ENCODE data around the gene SIRPA.

DNA sequence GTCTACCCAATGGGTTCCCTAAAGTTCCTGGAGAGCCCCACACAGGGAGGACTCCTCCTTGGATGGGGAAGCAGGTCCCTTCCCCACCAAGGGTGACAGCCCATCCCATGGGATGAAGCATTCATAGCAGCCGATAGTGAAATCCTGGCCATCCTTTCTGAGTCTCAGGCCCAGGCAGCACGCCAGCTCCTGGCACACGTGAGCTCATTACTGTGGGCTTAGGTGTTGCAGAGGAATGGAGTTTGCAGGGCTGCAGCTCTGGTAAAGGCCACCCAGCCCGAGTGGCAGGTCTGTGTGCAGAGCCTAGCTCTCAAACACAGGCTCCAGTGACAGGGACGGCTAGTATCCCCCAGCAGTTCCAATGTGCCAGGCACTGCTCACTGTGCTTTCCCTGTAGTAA lies 31.0 kb downstream of the SIRPA start:
- TF ChIP-seq, protein P1, sequence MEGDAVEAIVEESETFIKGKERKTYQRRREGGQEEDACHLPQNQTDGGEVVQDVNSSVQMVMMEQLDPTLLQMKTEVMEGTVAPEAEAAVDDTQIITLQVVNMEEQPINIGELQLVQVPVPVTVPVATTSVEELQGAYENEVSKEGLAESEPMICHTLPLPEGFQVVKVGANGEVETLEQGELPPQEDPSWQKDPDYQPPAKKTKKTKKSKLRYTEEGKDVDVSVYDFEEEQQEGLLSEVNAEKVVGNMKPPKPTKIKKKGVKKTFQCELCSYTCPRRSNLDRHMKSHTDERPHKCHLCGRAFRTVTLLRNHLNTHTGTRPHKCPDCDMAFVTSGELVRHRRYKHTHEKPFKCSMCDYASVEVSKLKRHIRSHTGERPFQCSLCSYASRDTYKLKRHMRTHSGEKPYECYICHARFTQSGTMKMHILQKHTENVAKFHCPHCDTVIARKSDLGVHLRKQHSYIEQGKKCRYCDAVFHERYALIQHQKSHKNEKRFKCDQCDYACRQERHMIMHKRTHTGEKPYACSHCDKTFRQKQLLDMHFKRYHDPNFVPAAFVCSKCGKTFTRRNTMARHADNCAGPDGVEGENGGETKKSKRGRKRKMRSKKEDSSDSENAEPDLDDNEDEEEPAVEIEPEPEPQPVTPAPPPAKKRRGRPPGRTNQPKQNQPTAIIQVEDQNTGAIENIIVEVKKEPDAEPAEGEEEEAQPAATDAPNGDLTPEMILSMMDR (IDR thresholded peaks at IDR 0.05) = no peak
- TF ChIP-seq FOXK1 (CRISPR knock-in tag; IDR thresholded peaks at IDR 0.05) (no peak), ZBTB21 (CRISPR knock-in tag; IDR thresholded peaks at IDR 0.05; ENCODE audit: borderline replicate concordance) (no peak), KAT7 (CRISPR knock-in tag; IDR thresholded peaks at IDR 0.05; ENCODE audit: borderline replicate concordance) (no peak), ZNF396 (CRISPR knock-in tag; IDR thresholded peaks at IDR 0.05; ENCODE audit: borderline replicate concordance) (no peak)
- TF ChIP-seq, protein P2, sequence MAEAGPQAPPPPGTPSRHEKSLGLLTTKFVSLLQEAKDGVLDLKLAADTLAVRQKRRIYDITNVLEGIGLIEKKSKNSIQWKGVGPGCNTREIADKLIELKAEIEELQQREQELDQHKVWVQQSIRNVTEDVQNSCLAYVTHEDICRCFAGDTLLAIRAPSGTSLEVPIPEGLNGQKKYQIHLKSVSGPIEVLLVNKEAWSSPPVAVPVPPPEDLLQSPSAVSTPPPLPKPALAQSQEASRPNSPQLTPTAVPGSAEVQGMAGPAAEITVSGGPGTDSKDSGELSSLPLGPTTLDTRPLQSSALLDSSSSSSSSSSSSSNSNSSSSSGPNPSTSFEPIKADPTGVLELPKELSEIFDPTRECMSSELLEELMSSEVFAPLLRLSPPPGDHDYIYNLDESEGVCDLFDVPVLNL (CRISPR knock-in tag; IDR thresholded peaks at IDR 0.05; ENCODE audit: borderline replicate concordance, low read depth) = no peak
- TF ChIP-seq, protein P3, sequence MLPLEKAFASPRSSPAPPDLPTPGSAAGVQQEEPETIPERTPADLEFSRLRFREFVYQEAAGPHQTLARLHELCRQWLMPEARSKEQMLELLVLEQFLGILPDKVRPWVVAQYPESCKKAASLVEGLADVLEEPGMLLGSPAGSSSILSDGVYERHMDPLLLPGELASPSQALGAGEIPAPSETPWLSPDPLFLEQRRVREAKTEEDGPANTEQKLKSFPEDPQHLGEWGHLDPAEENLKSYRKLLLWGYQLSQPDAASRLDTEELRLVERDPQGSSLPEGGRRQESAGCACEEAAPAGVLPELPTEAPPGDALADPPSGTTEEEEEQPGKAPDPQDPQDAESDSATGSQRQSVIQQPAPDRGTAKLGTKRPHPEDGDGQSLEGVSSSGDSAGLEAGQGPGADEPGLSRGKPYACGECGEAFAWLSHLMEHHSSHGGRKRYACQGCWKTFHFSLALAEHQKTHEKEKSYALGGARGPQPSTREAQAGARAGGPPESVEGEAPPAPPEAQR (CRISPR knock-in tag; IDR thresholded peaks at IDR 0.05) = no peak
- TF ChIP-seq, protein P4, sequence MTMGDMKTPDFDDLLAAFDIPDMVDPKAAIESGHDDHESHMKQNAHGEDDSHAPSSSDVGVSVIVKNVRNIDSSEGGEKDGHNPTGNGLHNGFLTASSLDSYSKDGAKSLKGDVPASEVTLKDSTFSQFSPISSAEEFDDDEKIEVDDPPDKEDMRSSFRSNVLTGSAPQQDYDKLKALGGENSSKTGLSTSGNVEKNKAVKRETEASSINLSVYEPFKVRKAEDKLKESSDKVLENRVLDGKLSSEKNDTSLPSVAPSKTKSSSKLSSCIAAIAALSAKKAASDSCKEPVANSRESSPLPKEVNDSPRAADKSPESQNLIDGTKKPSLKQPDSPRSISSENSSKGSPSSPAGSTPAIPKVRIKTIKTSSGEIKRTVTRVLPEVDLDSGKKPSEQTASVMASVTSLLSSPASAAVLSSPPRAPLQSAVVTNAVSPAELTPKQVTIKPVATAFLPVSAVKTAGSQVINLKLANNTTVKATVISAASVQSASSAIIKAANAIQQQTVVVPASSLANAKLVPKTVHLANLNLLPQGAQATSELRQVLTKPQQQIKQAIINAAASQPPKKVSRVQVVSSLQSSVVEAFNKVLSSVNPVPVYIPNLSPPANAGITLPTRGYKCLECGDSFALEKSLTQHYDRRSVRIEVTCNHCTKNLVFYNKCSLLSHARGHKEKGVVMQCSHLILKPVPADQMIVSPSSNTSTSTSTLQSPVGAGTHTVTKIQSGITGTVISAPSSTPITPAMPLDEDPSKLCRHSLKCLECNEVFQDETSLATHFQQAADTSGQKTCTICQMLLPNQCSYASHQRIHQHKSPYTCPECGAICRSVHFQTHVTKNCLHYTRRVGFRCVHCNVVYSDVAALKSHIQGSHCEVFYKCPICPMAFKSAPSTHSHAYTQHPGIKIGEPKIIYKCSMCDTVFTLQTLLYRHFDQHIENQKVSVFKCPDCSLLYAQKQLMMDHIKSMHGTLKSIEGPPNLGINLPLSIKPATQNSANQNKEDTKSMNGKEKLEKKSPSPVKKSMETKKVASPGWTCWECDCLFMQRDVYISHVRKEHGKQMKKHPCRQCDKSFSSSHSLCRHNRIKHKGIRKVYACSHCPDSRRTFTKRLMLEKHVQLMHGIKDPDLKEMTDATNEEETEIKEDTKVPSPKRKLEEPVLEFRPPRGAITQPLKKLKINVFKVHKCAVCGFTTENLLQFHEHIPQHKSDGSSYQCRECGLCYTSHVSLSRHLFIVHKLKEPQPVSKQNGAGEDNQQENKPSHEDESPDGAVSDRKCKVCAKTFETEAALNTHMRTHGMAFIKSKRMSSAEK (CRISPR knock-in tag; IDR thresholded peaks at IDR 0.05; ENCODE audit: borderline replicate concordance) = no peak
- TF ChIP-seq, protein P5, sequence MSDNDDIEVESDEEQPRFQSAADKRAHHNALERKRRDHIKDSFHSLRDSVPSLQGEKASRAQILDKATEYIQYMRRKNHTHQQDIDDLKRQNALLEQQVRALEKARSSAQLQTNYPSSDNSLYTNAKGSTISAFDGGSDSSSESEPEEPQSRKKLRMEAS (CRISPR knock-in tag; IDR thresholded peaks at IDR 0.05) = no peak
